Breast epithelium (tissue), 3 donors: Measurements from ENCODE around the gene NUDT14.

Source experiments
- POLR2A ChIP-seq: fragments of 450-650 bp; IDR thresholded peaks from one replicate; pipeline ENCODE4 v1.6.1; 2016; ENCODE audit warnings: antibody characterized with exemption, mild to moderate bottlenecking, moderate library complexity
- POLR2AphosphoS5 ChIP-seq, 3 donors: sonication (generic); formaldehyde crosslinking; IDR thresholded peaks; one replicate each; pipeline ENCODE4 v1.6.1; 2017; ENCODE audit warnings: antibody characterized with exemption in 3 of 3
- TF ChIP-seq, protein P1 (sequence below), 3 donors: fragments of 450-650 bp; IDR thresholded peaks; one replicate each; pipeline ENCODE4 v1.5.1; 2016 to 2017; ENCODE audit warnings: antibody characterized with exemption in 3 of 3, mild to moderate bottlenecking in 3 of 3, moderate library complexity in 3 of 3

- TF ChIP-seq, protein P1, sequence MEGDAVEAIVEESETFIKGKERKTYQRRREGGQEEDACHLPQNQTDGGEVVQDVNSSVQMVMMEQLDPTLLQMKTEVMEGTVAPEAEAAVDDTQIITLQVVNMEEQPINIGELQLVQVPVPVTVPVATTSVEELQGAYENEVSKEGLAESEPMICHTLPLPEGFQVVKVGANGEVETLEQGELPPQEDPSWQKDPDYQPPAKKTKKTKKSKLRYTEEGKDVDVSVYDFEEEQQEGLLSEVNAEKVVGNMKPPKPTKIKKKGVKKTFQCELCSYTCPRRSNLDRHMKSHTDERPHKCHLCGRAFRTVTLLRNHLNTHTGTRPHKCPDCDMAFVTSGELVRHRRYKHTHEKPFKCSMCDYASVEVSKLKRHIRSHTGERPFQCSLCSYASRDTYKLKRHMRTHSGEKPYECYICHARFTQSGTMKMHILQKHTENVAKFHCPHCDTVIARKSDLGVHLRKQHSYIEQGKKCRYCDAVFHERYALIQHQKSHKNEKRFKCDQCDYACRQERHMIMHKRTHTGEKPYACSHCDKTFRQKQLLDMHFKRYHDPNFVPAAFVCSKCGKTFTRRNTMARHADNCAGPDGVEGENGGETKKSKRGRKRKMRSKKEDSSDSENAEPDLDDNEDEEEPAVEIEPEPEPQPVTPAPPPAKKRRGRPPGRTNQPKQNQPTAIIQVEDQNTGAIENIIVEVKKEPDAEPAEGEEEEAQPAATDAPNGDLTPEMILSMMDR (IDR thresholded peaks at IDR 0.05), result no peak
- no peak for TF ChIP-seq POLR2AphosphoS5 (IDR thresholded peaks at IDR 0.05)
- TF ChIP-seq POLR2A, result no peak
These were observed 27.8 kb downstream of the NUDT14 start for GRCh38 chr14:105153331-105153731.
